Measurements from ENCODE around the gene STAM2.

GRCh38 chr2:152078023-152078422 is 97.5 kb downstream of the STAM2 start:
- TF ChIP-seq CTCF (conservative IDR thresholded peaks at IDR 0.05; ENCODE audit: low read depth, low read length) (no peak), EZH2 (IDR thresholded peaks at IDR 0.05; ENCODE audit: low read length, unreplicated experiment) (no peak)
